Kidney epithelial cell (primary cell): ENCODE measurements around the gene ZNF397. TPM values are rescaled to one million over a fixed set of nuclear protein-coding genes. Genes with fewer than 3 reads are reported as not detected.

ENCODE experiments used
- DNase-seq: peaks from one replicate; pipeline ENCODE4 v3.0.0-alpha.2; 2010; ENCODE audit warnings: low read depth
- H3K27me3 ChIP-seq: 2 replicates; pipeline ENCODE4 v1.6.0; 2011; ENCODE audit warnings: low read length; ENCODE audit not compliant: control insufficient read depth, insufficient read depth
- H3K36me3 ChIP-seq: 2 replicates; pipeline ENCODE4 v1.5.1; 2011; ENCODE audit warnings: low read length; ENCODE audit not compliant: control insufficient read depth, insufficient read depth
- H3K4me3 ChIP-seq: 2 replicates; pipeline ENCODE4 v1.5.1; 2011; ENCODE audit warnings: low read depth, mild to moderate bottlenecking, control low read depth, low read length
- total RNA-seq: library from RNA; depleted of rRNA; stranded (reverse); fragments of >200 nt; gene quantifications from 2 replicates; pipeline ENCODE4 v1.2.3, GENCODE V29; 2015
- TF ChIP-seq, protein P1 (sequence below): IDR thresholded peaks from 2 replicates; pipeline ENCODE4 v1.5.1; 2011; ENCODE audit warnings: mild to moderate bottlenecking, moderate library complexity, low read length, control low read depth, inconsistent platforms; ENCODE audit not compliant: insufficient read depth, poor library complexity, severe bottlenecking

ZNF397 gene
- total RNA-seq, 1 donor from 2014 or later, result 18.4 TPM

- Histone ChIP-seq H3K4me3 (no peak overlapping the region), H3K36me3 (peaks cover 4% of the 10 kb centered on the region), H3K27me3 (no peaks in the 10 kb centered on the region)
- TF ChIP-seq, protein P1, sequence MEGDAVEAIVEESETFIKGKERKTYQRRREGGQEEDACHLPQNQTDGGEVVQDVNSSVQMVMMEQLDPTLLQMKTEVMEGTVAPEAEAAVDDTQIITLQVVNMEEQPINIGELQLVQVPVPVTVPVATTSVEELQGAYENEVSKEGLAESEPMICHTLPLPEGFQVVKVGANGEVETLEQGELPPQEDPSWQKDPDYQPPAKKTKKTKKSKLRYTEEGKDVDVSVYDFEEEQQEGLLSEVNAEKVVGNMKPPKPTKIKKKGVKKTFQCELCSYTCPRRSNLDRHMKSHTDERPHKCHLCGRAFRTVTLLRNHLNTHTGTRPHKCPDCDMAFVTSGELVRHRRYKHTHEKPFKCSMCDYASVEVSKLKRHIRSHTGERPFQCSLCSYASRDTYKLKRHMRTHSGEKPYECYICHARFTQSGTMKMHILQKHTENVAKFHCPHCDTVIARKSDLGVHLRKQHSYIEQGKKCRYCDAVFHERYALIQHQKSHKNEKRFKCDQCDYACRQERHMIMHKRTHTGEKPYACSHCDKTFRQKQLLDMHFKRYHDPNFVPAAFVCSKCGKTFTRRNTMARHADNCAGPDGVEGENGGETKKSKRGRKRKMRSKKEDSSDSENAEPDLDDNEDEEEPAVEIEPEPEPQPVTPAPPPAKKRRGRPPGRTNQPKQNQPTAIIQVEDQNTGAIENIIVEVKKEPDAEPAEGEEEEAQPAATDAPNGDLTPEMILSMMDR, result no peak
- no peak for DNase-seq
These were observed 6.8 kb downstream of the ZNF397 start for GRCh38 chr18:35247412-35248249.

DNA sequence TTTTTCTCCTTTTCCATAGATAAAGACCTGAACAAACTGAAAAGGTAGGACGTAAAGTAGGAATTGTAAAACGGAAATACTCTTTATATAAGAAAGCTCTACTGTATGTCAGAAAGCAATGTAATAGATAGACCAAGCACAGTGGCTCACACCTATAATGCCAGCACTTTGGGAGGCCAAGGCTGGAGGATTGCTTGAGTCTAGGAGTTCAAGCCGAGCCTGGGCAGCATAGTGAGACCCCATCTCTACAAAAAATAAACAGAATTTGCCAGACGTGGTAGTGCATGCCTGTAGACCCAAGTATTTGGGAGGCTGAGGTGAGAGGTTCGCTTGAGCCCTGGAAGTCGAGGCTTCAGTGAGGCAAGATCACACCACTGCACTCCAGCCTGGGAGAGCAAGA is 7.6 kb downstream of the ZNF397 start:
- TF ChIP-seq, protein P1, result no peak
- H3K36me3 ChIP-seq, result peaks cover 3% of the 10 kb centered on the region

DNA sequence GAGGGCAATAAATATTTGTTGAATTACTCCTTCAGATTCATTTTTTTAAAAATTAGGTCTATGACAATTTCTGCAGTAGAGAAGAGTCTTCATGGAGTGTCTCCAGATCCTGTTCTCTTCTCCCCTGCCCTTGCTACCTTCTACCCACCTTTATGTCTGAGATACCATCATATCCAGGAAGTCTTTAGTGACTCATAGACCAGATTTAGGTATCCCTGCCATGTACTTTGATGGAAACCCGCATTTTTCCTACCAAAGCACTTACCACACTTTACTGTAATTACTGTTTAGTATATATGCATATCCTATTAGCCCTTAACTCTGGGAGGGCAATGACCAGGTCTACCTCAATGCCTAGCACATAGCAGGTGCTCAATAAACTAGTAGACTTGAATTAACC is 11.6 kb downstream of the ZNF397 start:
- H3K36me3 ChIP-seq, result no peaks in the 10 kb centered on the region
- TF ChIP-seq, protein P1, result no peak
- no peak for DNase-seq
- no peaks in the 10 kb centered on the region for H3K27me3 ChIP-seq
- no peak overlapping the region for H3K4me3 ChIP-seq

More for the DNA sequence above, 7.6 kb downstream of the ZNF397 start:
- no peak for DNase-seq
- no peaks in the 10 kb centered on the region for H3K27me3 ChIP-seq
- H3K4me3 ChIP-seq, result no peak overlapping the region

GRCh38 chr18:35253655-35254287 is 12.9 kb downstream of the ZNF397 start:
- Histone ChIP-seq H3K4me3 (no peak overlapping the region), H3K27me3 (no peaks in the 10 kb centered on the region), H3K36me3 (no peaks in the 10 kb centered on the region)
- TF ChIP-seq, protein P1, result no peak
- DNase-seq, result no peak

- no peaks in the 10 kb centered on the region for H3K27me3 ChIP-seq
- TF ChIP-seq, protein P1, result no peak
- no peak for DNase-seq
- no peaks in the 10 kb centered on the region for H3K36me3 ChIP-seq
- no peak overlapping the region for H3K4me3 ChIP-seq
These were observed 16.1 kb downstream of the ZNF397 start for GRCh38 chr18:35256947-35257346.

GRCh38 chr18:35264409-35264808 is 23.6 kb downstream of the ZNF397 start:
- Histone ChIP-seq H3K4me3 (no peak overlapping the region), H3K27me3 (no peaks in the 10 kb centered on the region), H3K36me3 (no peaks in the 10 kb centered on the region)
- TF ChIP-seq, protein P1, result no peak
- no peak for DNase-seq
